ENCODE results near the gene CEMIP2. TPM values are rescaled to one million over a fixed set of nuclear protein-coding genes. Genes with fewer than 3 reads are reported as not detected.
"Not testable (repeated sequence)": the region's sequence is repeated elsewhere in the genome, so short reads cannot be mapped to it uniquely, and the experiment has no call there.

CEMIP2 gene
- total and polyA plus RNA-seq, 7 experiments from 2014 or later, result 17.6 to 183 (median 87.7) TPM

DNA sequence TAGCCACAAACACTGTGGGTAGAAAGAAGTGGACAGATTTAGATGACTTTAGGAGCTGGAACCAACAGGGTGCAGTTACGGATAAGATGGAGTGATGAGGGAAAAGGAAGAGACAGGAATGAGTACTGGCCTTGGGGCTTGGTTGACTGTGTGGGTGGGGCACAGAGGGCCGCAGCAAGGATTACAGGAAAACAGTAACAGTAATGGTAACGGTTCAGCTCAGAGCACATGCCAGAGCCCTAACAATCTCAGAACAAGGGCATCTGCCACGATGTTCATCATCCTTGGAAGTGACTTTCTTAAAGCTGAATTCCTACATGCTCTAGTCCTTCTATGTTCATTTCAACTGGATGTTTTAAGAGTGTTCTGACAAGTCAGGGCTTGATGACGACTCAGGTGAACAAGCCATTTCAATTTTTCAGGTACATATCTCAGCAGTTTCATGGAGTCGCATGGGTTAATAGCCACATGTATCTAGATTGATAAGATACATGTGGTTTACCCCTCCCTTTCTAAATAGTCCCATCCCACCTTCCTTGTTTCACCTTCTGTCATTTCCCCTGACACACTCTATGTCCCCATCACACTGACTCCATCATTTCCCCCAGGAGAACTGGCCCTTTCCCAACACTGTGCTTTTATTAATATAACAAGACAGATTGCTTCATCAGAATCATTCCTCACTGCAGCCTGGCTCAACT lies 65.0 kb downstream of the CEMIP2 start:
- Mint-ChIP-seq H3K4me1 (peaks cover 4 to 29% (median 12%) of the 10 kb centered on the region in 7 donors), H3K36me3 (peaks cover 26 to 57% (median 44%) of the 10 kb centered on the region in 5 donors), H3K9me3 (no peaks in the 10 kb centered on the region), H3K27me3 (no peaks in the 10 kb centered on the region), H3K4me3 (no peak overlapping the region), H3K27ac (peak overlapping the region in 6 of 9 donors; percentile 0 to 68 (median 30))
- DNase-seq (no peak), ATAC-seq (no peak)
- H3K27me3 ChIP-seq (ENCODE audit: control insufficient read depth in 2 of 2, insufficient read depth in 2 of 2, low read length in 2 of 2), result no peaks in the 10 kb centered on the region
- H3K27ac ChIP-seq (ENCODE audit: low read depth, low read length), result no peak overlapping the region
- intact Hi-C loops (cut with micrococcal nuclease), result loop anchor here in 1 of 2 donors (5.0 kb wide), 1 partner anchor 76 kb away; no protein-coding TSS in a partner anchor
- H3K4me3 ChIP-seq (ENCODE audit: low read length), result no peak overlapping the region
- CTCF ChIA-PET, result no interaction called here
- H3K9me3 ChIP-seq (ENCODE audit: control insufficient read depth in 2 of 3, low read length in 3 of 3), result no peaks in the 10 kb centered on the region
- POLR2A ChIA-PET, result interaction anchor here (0.6 kb wide), 1 partner anchor 13 kb away, joined by 3 read pairs; no protein-coding TSS in a partner anchor
- H3K4me1 ChIP-seq (ENCODE audit: control insufficient read depth in 2 of 2, insufficient read depth in 2 of 2, low read length in 2 of 2), result no peaks in the 10 kb centered on the region
- peaks cover 30 to 71% (median 36%) of the 10 kb centered on the region in 3 experiments for H3K36me3 ChIP-seq (ENCODE audit: control insufficient read depth in 2 of 3, insufficient read depth in 3 of 3, low read length in 3 of 3)

DNA sequence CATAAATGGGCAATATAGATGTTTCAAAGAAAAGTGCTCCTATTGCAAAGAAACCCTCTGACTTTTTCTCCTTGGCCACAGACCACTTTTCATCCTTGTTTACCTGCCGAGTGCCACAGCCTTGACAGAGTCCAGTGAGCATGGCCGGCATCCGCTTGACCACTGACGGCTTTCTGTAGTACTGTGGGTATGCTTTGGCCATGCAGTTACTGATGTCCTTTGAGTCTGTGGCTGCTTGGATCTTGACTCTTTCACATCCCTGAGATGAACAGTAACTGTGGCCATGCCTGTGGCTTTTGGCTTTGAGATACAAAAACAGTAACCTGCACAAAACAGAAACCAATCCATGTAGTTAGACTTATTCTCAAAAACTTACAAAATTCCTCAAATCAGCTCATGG lies 70.4 kb downstream of the CEMIP2 start:
- intact Hi-C loops (cut with micrococcal nuclease), result loop anchor here in 1 of 2 donors (2.0 kb wide), 1 partner anchor 13 kb away; no protein-coding TSS in a partner anchor
- H3K27ac Mint-ChIP-seq, result no peak overlapping the region
- no peaks in the 10 kb centered on the region for H3K9me3 ChIP-seq (ENCODE audit: control insufficient read depth in 2 of 3, low read length in 3 of 3)
- ChIA-PET POLR2A (no interaction called here), CTCF (interaction anchor here (1.2 kb wide), 1 partner anchor 19 kb away, joined by 3 read pairs; no protein-coding TSS in a partner anchor)
- H3K4me1 Mint-ChIP-seq, result peaks cover 0 to 12% (median 2%) of the 10 kb centered on the region in 7 donors
- H3K4me3 ChIP-seq (ENCODE audit: low read length), result no peak overlapping the region
- H3K36me3 Mint-ChIP-seq, result peaks cover 21 to 60% (median 36%) of the 10 kb centered on the region in 5 donors
- H3K27me3 Mint-ChIP-seq, result no peaks in the 10 kb centered on the region
- DNase-seq, result no peak
- no peaks in the 10 kb centered on the region for H3K4me1 ChIP-seq (ENCODE audit: control insufficient read depth in 2 of 2, insufficient read depth in 2 of 2, low read length in 2 of 2)
- no peaks in the 10 kb centered on the region for H3K27me3 ChIP-seq (ENCODE audit: control insufficient read depth in 2 of 2, insufficient read depth in 2 of 2, low read length in 2 of 2)
- ATAC-seq, result no peak
- peaks cover 26 to 74% (median 27%) of the 10 kb centered on the region in 3 experiments for H3K36me3 ChIP-seq (ENCODE audit: control insufficient read depth in 2 of 3, insufficient read depth in 3 of 3, low read length in 3 of 3)
- H3K27ac ChIP-seq (ENCODE audit: low read depth, low read length), result no peak overlapping the region
- H3K9me3 Mint-ChIP-seq, result no peaks in the 10 kb centered on the region
- no peak overlapping the region for H3K4me3 Mint-ChIP-seq

DNA sequence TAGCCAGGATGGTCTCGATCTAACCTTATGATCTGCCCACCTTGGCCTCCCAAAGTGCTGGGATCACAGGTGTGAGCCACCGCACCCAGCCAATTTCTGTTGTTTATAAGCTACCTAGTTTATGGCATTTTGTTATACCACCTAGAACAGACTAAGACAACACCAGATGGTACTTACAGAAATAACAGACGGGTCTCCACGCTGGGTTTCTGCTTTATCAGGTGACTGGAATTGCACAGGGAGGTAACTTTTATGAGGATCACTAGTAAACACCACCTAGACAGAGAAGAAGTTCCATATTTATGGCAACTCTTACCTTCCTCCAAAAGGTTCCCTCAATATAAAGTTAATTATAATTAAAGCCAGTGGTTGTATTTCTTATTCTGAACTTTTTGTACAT lies 74.0 kb downstream of the CEMIP2 start:
- DNase-seq, result no peak
- no peak for ATAC-seq
- ChIA-PET POLR2A (interaction anchor here (0.9 kb wide), 1 partner anchor 9 kb away, joined by 3 read pairs; no protein-coding TSS in a partner anchor), CTCF (no interaction called here)
- H3K27ac ChIP-seq (ENCODE audit: low read depth, low read length), result no peak overlapping the region
- intact Hi-C loops (cut with micrococcal nuclease), result loop anchor here in 1 of 2 donors (5.0 kb wide), 1 partner anchor 92 kb away; no protein-coding TSS in a partner anchor
- Mint-ChIP-seq H3K27me3 (no peaks in the 10 kb centered on the region), H3K36me3 (peaks cover 4 to 62% (median 45%) of the 10 kb centered on the region in 5 donors), H3K4me3 (no peak overlapping the region), H3K27ac (no peak overlapping the region), H3K4me1 (peaks cover 0 to 22% (median 14%) of the 10 kb centered on the region in 7 donors), H3K9me3 (no peaks in the 10 kb centered on the region)
- no peaks in the 10 kb centered on the region for H3K27me3 ChIP-seq (ENCODE audit: control insufficient read depth in 2 of 2, insufficient read depth in 2 of 2, low read length in 2 of 2)
- H3K4me3 ChIP-seq (ENCODE audit: low read length), result no peak overlapping the region
- H3K36me3 ChIP-seq (ENCODE audit: control insufficient read depth in 2 of 3, insufficient read depth in 3 of 3, low read length in 3 of 3), result peaks cover 17 to 69% (median 19%) of the 10 kb centered on the region in 3 experiments
- H3K9me3 ChIP-seq (ENCODE audit: control insufficient read depth in 2 of 3, low read length in 3 of 3), result no peaks in the 10 kb centered on the region
- H3K4me1 ChIP-seq (ENCODE audit: control insufficient read depth in 2 of 2, insufficient read depth in 2 of 2, low read length in 2 of 2), result peaks cover 0 to 2% of the 10 kb centered on the region in 2 donors

DNA sequence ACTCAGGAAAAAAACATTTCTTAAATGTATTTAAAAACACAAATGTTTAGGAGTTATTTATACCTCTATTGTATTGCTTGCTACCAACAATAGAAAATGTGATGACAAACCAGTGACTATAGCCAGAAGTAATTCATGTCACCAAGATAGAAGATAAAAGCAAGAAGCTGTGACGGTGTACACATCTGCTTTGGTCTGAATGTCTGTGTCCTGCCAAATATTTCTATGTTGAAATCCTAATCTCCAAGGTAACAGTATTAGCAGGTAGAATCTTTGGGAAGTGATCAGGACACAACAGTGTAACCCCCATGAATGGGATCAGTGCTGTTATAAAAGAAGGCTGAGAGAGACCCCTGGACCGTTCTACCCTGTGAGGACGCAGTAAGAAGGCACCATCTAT lies 74.7 kb downstream of the CEMIP2 start:
- peaks cover 9 to 63% (median 47%) of the 10 kb centered on the region in 5 donors for H3K36me3 Mint-ChIP-seq
- H3K27ac Mint-ChIP-seq, result peak overlapping the region in 2 of 9 donors; percentile 23 to 56
- Histone ChIP-seq H3K27me3 (ENCODE audit: control insufficient read depth in 2 of 2, insufficient read depth in 2 of 2, low read length in 2 of 2) (no peaks in the 10 kb centered on the region), H3K4me1 (ENCODE audit: control insufficient read depth in 2 of 2, insufficient read depth in 2 of 2, low read length in 2 of 2) (peaks cover 0 to 5% of the 10 kb centered on the region in 2 donors), H3K27ac (ENCODE audit: low read depth, low read length) (no peak overlapping the region), H3K9me3 (ENCODE audit: control insufficient read depth in 2 of 3, low read length in 3 of 3) (no peaks in the 10 kb centered on the region), H3K36me3 (ENCODE audit: control insufficient read depth in 2 of 3, insufficient read depth in 3 of 3, low read length in 3 of 3) (peaks cover 16 to 64% (median 21%) of the 10 kb centered on the region in 3 experiments), H3K4me3 (ENCODE audit: low read length) (no peak overlapping the region)
- ChIA-PET CTCF (no interaction called here), POLR2A (interaction anchor here (0.9 kb wide), 1 partner anchor 8 kb away, joined by 3 read pairs; no protein-coding TSS in a partner anchor)
- intact Hi-C loops (cut with micrococcal nuclease), result loop anchor here in 1 of 2 donors (5.0 kb wide), 1 partner anchor 91 kb away; no protein-coding TSS in a partner anchor
- ATAC-seq (no peak), DNase-seq (no peak)
- peaks cover 4 to 25% (median 21%) of the 10 kb centered on the region in 7 donors for H3K4me1 Mint-ChIP-seq
- H3K9me3 Mint-ChIP-seq, result no peaks in the 10 kb centered on the region
- no peaks in the 10 kb centered on the region for H3K27me3 Mint-ChIP-seq
- H3K4me3 Mint-ChIP-seq, result no peak overlapping the region

DNA sequence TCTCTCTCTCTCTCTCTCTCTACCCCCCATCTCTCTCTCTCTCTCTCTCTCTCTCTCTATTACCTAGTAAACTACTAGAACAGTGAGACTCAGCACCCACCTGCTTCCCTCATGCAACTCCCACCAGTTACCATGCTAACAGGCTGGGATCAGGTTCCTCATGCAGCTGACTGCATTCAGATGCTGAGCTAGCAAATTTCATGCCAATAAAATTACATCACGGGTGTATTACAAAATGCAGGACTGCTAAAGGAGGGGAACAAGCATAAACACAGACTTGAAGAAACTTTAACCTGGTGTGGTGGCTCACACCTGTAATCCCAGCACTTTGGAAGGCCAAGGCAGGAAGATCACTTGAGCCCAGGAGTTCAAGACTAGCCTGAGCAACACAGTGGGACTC lies 76.0 kb downstream of the CEMIP2 start:
- Mint-ChIP-seq H3K9me3 (no peaks in the 10 kb centered on the region), H3K36me3 (peaks cover 5 to 58% (median 45%) of the 10 kb centered on the region in 5 donors), H3K27ac (peak overlapping the region in 2 of 9 donors; percentile 60 to 66), H3K4me1 (peaks cover 4 to 31% (median 26%) of the 10 kb centered on the region in 7 donors), H3K27me3 (no peaks in the 10 kb centered on the region), H3K4me3 (no peak overlapping the region)
- no peaks in the 10 kb centered on the region for H3K9me3 ChIP-seq (ENCODE audit: control insufficient read depth in 2 of 3, low read length in 3 of 3)
- CTCF ChIA-PET, result no interaction called here
- DNase-seq (no peak), ATAC-seq (peak; percentile 42)
- POLR2A ChIA-PET, result no interaction called here
- peaks cover 0 to 5% of the 10 kb centered on the region in 2 donors for H3K4me1 ChIP-seq (ENCODE audit: control insufficient read depth in 2 of 2, insufficient read depth in 2 of 2, low read length in 2 of 2)
- H3K4me3 ChIP-seq (ENCODE audit: low read length), result no peak overlapping the region
- no peaks in the 10 kb centered on the region for H3K27me3 ChIP-seq (ENCODE audit: control insufficient read depth in 2 of 2, insufficient read depth in 2 of 2, low read length in 2 of 2)
- intact Hi-C loops (cut with micrococcal nuclease), result loop anchor here in 1 of 2 donors (5.0 kb wide), 1 partner anchor 90 kb away; no protein-coding TSS in a partner anchor
- no peak overlapping the region for H3K27ac ChIP-seq (ENCODE audit: low read depth, low read length)
- peaks cover 14 to 51% (median 16%) of the 10 kb centered on the region in 3 experiments for H3K36me3 ChIP-seq (ENCODE audit: control insufficient read depth in 2 of 3, insufficient read depth in 3 of 3, low read length in 3 of 3)

DNA sequence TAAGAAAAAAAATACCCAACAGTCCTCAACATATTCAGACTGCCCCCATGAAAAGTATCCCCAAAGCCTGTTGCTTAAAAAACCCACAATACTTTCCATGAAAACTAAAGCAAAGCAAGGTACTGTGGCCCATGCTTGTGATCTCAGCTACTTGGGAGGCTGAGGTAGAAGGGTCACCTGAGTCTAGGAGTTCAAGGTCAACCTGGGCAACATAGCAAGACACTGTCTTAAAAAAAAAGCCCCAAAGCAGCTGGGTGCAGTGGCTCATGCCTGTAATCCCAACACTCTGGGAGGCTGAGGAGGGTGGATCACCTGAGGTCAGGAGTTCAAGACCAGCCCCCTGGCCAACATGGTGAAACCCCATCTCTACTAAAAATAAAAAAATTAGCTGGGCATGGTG lies 76.7 kb downstream of the CEMIP2 start:
- H3K27ac ChIP-seq (ENCODE audit: low read depth, low read length); H3K27me3 Mint-ChIP-seq; H3K4me1 ChIP-seq (ENCODE audit: control insufficient read depth in 2 of 2, insufficient read depth in 2 of 2, low read length in 2 of 2); ATAC-seq; H3K9me3 ChIP-seq (ENCODE audit: control insufficient read depth in 2 of 3, low read length in 3 of 3); DNase-seq; CTCF ChIA-PET; H3K27ac Mint-ChIP-seq; H3K4me3 Mint-ChIP-seq; H3K4me3 ChIP-seq (ENCODE audit: low read length); H3K27me3 ChIP-seq (ENCODE audit: control insufficient read depth in 2 of 2, insufficient read depth in 2 of 2, low read length in 2 of 2); H3K9me3 Mint-ChIP-seq; POLR2A ChIA-PET: not testable (repeated sequence)
- Mint-ChIP-seq H3K4me1 (peaks cover 7 to 37% (median 32%) of the 10 kb centered on the region in 7 donors), H3K36me3 (peaks cover 5 to 57% (median 48%) of the 10 kb centered on the region in 5 donors)
- H3K36me3 ChIP-seq (ENCODE audit: control insufficient read depth in 2 of 3, insufficient read depth in 3 of 3, low read length in 3 of 3), result peaks cover 9 to 43% (median 14%) of the 10 kb centered on the region in 3 experiments
- intact Hi-C loops (cut with micrococcal nuclease), result loop anchor here in 1 of 2 donors (5.0 kb wide), 1 partner anchor 89 kb away; no protein-coding TSS in a partner anchor
